HL-60 (cell line): ENCODE measurements around the gene ZNF804A.

Experiments
- DNase-seq, 2 experiments: peaks; one replicate each; pipeline ENCODE4 v3.0.0-alpha.2; 2010 to 2020; ENCODE audit warnings: low read depth in 1 of 2, low spot score in 1 of 2
- H3K27ac ChIP-seq: fragments of 250-450 bp; sonication (Bioruptor Pico); replicated peaks from 2 replicates; pipeline ENCODE4 v1.5.1; 2020; ENCODE audit warnings: mild to moderate bottlenecking, moderate library complexity
- H3K27me3 ChIP-seq: fragments of 250-450 bp; sonication (Bioruptor Pico); 2 replicates; pipeline ENCODE4 v1.5.1; 2021; ENCODE audit warnings: mild to moderate bottlenecking, moderate library complexity; ENCODE audit not compliant: insufficient read depth, poor library complexity, severe bottlenecking
- H3K4me3 ChIP-seq: replicated peaks from 2 replicates; pipeline ENCODE4 v1.5.1; 2011; ENCODE audit warnings: mild to moderate bottlenecking, control low read depth, low read length; ENCODE audit not compliant: insufficient read depth
- GABPA ChIP-seq: IDR thresholded peaks from 2 replicates; pipeline ENCODE4 v1.6.1; 2012; ENCODE audit warnings: low read depth
- POLR2AphosphoS5 ChIP-seq: IDR thresholded peaks from 2 replicates; pipeline ENCODE4 v1.6.1; 2012; ENCODE audit warnings: low read depth
- SPI1 ChIP-seq: IDR thresholded peaks from 2 replicates; pipeline ENCODE4 v1.6.1; 2012; ENCODE audit warnings: low read depth, mild to moderate bottlenecking, borderline replicate concordance
- TF ChIP-seq, protein P1 (sequence below): IDR thresholded peaks from one replicate; pipeline ENCODE4 v1.5.1; 2011; ENCODE audit warnings: low read length, control low read depth, inconsistent platforms; ENCODE audit not compliant: insufficient read depth
- TF ChIP-seq, protein P2 (sequence below): IDR thresholded peaks from 2 replicates; pipeline ENCODE4 v1.6.1; 2012; ENCODE audit warnings: low read depth; ENCODE audit not compliant: insufficient replicate concordance

ZNF804A gene

DNA sequence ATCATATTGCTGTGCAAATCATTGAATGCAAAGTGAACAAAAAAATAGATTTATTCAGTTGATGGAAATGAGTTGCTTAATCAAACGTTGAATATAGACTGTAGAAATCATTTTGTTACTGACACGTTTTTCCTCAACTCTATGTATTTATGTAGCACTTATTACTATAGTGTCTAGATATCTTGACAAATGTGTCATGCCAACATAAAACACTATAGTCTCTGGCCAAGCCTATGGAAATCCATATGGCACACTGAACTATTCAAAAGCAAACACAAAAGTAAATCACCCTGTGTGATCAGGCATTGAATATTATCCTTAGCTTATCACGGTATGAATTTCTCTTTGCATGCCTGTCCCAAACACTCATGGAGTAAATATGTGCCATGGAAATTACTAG, 131.3 kb downstream of the ZNF804A start:
- Histone ChIP-seq H3K27me3 (no peaks in the 10 kb centered on the region), H3K27ac (no peak overlapping the region), H3K4me3 (no peak overlapping the region)
- TF ChIP-seq, protein P1, sequence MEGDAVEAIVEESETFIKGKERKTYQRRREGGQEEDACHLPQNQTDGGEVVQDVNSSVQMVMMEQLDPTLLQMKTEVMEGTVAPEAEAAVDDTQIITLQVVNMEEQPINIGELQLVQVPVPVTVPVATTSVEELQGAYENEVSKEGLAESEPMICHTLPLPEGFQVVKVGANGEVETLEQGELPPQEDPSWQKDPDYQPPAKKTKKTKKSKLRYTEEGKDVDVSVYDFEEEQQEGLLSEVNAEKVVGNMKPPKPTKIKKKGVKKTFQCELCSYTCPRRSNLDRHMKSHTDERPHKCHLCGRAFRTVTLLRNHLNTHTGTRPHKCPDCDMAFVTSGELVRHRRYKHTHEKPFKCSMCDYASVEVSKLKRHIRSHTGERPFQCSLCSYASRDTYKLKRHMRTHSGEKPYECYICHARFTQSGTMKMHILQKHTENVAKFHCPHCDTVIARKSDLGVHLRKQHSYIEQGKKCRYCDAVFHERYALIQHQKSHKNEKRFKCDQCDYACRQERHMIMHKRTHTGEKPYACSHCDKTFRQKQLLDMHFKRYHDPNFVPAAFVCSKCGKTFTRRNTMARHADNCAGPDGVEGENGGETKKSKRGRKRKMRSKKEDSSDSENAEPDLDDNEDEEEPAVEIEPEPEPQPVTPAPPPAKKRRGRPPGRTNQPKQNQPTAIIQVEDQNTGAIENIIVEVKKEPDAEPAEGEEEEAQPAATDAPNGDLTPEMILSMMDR: no peak
- TF ChIP-seq GABPA (no peak), SPI1 (no peak), POLR2AphosphoS5 (no peak)
- TF ChIP-seq, protein P2, sequence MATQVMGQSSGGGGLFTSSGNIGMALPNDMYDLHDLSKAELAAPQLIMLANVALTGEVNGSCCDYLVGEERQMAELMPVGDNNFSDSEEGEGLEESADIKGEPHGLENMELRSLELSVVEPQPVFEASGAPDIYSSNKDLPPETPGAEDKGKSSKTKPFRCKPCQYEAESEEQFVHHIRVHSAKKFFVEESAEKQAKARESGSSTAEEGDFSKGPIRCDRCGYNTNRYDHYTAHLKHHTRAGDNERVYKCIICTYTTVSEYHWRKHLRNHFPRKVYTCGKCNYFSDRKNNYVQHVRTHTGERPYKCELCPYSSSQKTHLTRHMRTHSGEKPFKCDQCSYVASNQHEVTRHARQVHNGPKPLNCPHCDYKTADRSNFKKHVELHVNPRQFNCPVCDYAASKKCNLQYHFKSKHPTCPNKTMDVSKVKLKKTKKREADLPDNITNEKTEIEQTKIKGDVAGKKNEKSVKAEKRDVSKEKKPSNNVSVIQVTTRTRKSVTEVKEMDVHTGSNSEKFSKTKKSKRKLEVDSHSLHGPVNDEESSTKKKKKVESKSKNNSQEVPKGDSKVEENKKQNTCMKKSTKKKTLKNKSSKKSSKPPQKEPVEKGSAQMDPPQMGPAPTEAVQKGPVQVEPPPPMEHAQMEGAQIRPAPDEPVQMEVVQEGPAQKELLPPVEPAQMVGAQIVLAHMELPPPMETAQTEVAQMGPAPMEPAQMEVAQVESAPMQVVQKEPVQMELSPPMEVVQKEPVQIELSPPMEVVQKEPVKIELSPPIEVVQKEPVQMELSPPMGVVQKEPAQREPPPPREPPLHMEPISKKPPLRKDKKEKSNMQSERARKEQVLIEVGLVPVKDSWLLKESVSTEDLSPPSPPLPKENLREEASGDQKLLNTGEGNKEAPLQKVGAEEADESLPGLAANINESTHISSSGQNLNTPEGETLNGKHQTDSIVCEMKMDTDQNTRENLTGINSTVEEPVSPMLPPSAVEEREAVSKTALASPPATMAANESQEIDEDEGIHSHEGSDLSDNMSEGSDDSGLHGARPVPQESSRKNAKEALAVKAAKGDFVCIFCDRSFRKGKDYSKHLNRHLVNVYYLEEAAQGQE: no peak
- DNase-seq: no peak

DNA sequence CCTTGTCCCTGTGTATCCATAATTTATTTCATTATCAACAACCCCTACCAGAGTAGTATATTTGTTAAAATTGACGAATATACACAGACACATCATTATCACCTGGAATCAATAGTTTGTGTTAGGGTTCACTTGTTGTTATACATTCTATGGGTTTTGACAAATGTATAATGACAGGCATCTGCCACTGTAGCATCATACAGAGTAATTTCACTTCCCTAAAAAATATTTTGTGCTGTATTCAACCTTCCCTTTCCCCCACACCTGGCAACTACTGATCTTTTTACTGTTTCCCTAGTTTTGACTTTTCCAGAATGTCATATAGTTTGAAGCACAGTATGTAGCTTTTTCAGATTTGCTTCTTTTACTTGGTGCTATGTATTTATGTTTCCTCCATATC, 132.0 kb downstream of the ZNF804A start:
- TF ChIP-seq SPI1 (peak; percentile 63; the same call in 1 of the 2 replicates), GABPA (no peak)
- TF ChIP-seq, protein P2: no peak
- Histone ChIP-seq H3K27ac (no peak overlapping the region), H3K27me3 (no peaks in the 10 kb centered on the region), H3K4me3 (no peak overlapping the region)
- no peak for DNase-seq

DNA sequence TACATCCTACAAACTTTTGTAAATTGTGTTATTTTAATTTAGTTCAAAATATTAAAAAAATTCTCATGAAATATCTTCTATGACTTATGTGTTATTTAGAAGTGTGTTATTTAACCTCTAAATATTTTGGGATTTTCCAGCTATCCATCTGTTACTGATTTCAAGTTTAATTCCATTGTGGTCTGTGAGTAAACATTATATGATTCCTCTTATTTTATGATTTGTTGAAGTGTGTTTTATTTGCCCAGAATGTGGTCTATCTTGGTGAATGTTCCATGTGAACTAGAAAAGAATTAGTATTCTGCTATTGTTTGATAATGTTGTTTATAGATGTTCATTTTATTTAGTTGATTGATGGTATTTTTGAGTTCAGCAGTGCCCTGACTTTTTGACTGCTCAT, 136.0 kb downstream of the ZNF804A start:
- no peak overlapping the region for H3K4me3 ChIP-seq
- TF ChIP-seq, protein P1: no peak
- TF ChIP-seq POLR2AphosphoS5: no peak
- TF ChIP-seq SPI1: no peak
- TF ChIP-seq, protein P2: no peak
- DNase-seq: no peak
- no peak overlapping the region for H3K27ac ChIP-seq
- no peaks in the 10 kb centered on the region for H3K27me3 ChIP-seq

DNA sequence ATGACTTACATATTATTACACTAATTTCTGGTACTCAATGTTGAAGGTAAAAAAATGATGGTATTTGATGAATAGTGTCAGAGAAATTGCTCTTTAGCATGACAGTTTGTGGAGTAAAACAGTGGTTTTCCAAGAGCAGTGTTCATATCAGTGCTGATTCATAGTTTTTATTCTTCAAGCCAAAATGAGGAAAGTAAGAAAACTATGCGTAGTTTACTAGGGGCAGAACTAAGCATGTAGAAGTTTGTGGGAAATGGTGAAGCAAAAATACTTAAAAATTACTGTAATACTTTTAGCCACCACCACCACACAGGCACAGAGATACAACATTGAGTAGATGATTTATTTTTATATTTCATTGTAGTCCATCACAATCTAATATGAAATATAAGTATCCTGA, 137.3 kb downstream of the ZNF804A start:
- Histone ChIP-seq H3K27ac (no peak overlapping the region), H3K27me3 (no peaks in the 10 kb centered on the region), H3K4me3 (no peak overlapping the region)
- TF ChIP-seq, protein P1: no peak
- TF ChIP-seq POLR2AphosphoS5: no peak
- TF ChIP-seq, protein P2: no peak
- no peak for TF ChIP-seq SPI1
- no peak for TF ChIP-seq GABPA
- DNase-seq: no peak
